GM12801 (cell line): ENCODE results near the gene RIT2.

ENCODE experiments used
- CTCF ChIP-seq: IDR thresholded peaks from one replicate; pipeline ENCODE4 v1.5.1; 2011; ENCODE audit warnings: control low read depth; ENCODE audit not compliant: insufficient read length; ENCODE audit errors: extremely low read depth

Gene RIT2

GRCh38 chr18:43122955-43123354, 7.5 kb upstream of the RIT2 start:
- no peak for TF ChIP-seq CTCF

GRCh38 chr18:43116699-43117294, 1.3 kb upstream of the RIT2 start:
- no peak for TF ChIP-seq CTCF

GRCh38 chr18:43113220-43113895, 2.1 kb downstream of the RIT2 start:
- no peak for TF ChIP-seq CTCF

- no peak for TF ChIP-seq CTCF
Measured at GRCh38 chr18:43108882-43109281, 6.6 kb downstream of the RIT2 start.

- TF ChIP-seq CTCF = no peak
Measured at GRCh38 chr18:43108469-43108868, 7.0 kb downstream of the RIT2 start.

GRCh38 chr18:43093646-43094045, 21.8 kb downstream of the RIT2 start:
- TF ChIP-seq CTCF = no peak

GRCh38 chr18:43092539-43092938, 22.9 kb downstream of the RIT2 start:
- no peak for TF ChIP-seq CTCF
